Activated naive CD4-positive, alpha-beta T cell treated with anti-CD3 and anti-CD28 coated beads for 36 hours (primary cell): ENCODE data around the gene OTULINL. TPM values are rescaled to one million over a fixed set of nuclear protein-coding genes. Genes with fewer than 3 reads are reported as not detected.
"Not testable (repeated sequence)": the region's sequence is repeated elsewhere in the genome, so short reads cannot be mapped to it uniquely, and the experiment has no call there.

Experiments used
- CTCF ChIA-PET: fragments of 350-600 bp; sonication (Branson Sonifier 250); formaldehyde crosslinking; loops from one replicate; lab custom pipeline; 2021; ENCODE audit warnings: antibody characterized with exemption; lab: Charles Lee
- DNase-seq: peaks from one replicate; pipeline ENCODE4 v3.0.0-alpha.2; 2020
- H3K27ac Mint-ChIP-seq: one replicate; pipeline ENCODE4 v1.8.0; 2021; ENCODE audit warnings: mild to moderate bottlenecking, mixed read lengths
- H3K27me3 Mint-ChIP-seq: one replicate; pipeline ENCODE4 v1.8.0; 2021; ENCODE audit warnings: low read depth, mixed read lengths
- H3K36me3 Mint-ChIP-seq: one replicate; pipeline ENCODE4 v1.8.0; 2021; ENCODE audit warnings: low read depth, mixed read lengths
- H3K4me1 Mint-ChIP-seq: one replicate; pipeline ENCODE4 v1.8.0; 2021; ENCODE audit warnings: low read depth, mixed read lengths
- H3K4me3 Mint-ChIP-seq: one replicate; pipeline ENCODE4 v1.8.0; 2021; ENCODE audit warnings: mild to moderate bottlenecking, moderate library complexity, mixed read lengths
- H3K9me3 Mint-ChIP-seq: one replicate; pipeline ENCODE4 v1.8.0; 2021; ENCODE audit warnings: mixed read lengths
- intact Hi-C: fragments of 100-400 bp; cut with micrococcal nuclease; formaldehyde crosslinking; loops from one replicate; pipeline ENCODE4 v1.15.1; 2023
- total RNA-seq, 2 experiments: library from RNA; stranded (reverse); gene quantifications; one replicate each; pipeline ENCODE4 v1.2.3, GENCODE V29; 2021

OTULINL gene
- total RNA-seq: 10 to 100 TPM in 1 of 2 experiments, 1 to 10 TPM in 1; 9.1 to 10.6 TPM

- Mint-ChIP-seq H3K27me3 (peaks cover 2% of the 10 kb centered on the region), H3K4me3 (peak within 1 kb of the TSS; percentile 75), H3K27ac (peak within 1 kb of the TSS; percentile 70), H3K9me3 (no peaks in the 10 kb centered on the region), H3K36me3 (no peaks in the 10 kb centered on the region), H3K4me1 (peaks cover 26% of the 10 kb centered on the region)
- CTCF ChIA-PET: interaction anchor here (0.9 to 3.6 kb wide), 3 partner anchors 11 to 181 kb away, joined by 3 to 18 read pairs (median 3); no protein-coding TSS in a partner anchor
- DNase-seq: peak; percentile 91
- intact Hi-C loops: loop anchor here (1.0 to 5.0 kb wide), 8 partner anchors 14 to 421 kb away; partner anchors contain the start of genes ANKH and OTULIN
These were observed at the start of gene OTULINL for GRCh38 chr5:14581106-14581890. TSS of gene OTULINL (plus strand) at chr5:14581792. CDS start at chr5:14581895, 103 bp downstream.

DNA sequence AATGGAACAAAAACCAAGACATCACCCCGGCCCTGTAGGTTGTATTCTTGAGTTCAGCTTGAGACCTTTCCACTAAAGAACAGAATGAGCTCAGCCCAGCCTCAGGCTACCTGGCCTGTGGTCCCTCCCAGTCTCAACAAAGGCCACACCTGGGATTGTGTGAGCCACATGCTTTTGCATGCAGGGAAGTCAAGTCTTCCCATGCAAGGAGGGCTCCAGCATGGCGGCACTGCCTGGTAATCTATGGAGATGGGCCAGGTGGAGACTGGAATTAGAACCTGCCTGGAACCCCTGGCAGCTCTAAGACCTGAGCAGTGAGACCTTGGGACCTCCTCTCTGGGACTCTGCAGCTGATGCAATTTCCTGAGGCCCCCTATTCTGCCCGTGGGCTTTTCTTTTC, 49.4 kb upstream of the OTULINL start:
- CTCF ChIA-PET: interaction anchor here (0.6 to 1.2 kb wide), 3 partner anchors 116 to 196 kb away, joined by 3 read pairs; no protein-coding TSS in a partner anchor
- Mint-ChIP-seq H3K27me3 (no peaks in the 10 kb centered on the region), H3K27ac (no peak overlapping the region), H3K4me1 (no peaks in the 10 kb centered on the region), H3K9me3 (no peaks in the 10 kb centered on the region), H3K36me3 (no peaks in the 10 kb centered on the region), H3K4me3 (no peak overlapping the region)
- intact Hi-C loops: no loop called here
- no peak for DNase-seq

DNA sequence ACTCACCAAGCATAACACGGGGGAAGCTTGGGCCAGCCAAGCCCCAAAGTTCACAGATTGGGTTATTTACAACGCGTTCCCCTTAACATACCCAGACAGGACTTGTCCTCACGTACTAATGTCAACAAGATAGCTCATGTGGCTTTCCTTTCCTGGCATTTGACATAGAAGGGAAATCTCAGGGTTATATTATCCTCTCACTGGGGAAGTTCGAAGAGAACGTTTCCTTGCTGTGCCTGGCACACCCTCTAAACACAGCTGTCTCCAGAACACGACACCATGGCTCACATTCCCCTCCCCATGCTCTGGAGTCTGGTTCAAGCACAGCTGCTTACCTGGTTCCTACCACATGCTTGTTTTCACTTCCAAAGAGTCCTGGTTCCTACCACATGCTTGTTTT, 46.8 kb upstream of the OTULINL start:
- H3K9me3 Mint-ChIP-seq: no peaks in the 10 kb centered on the region
- H3K36me3 Mint-ChIP-seq: no peaks in the 10 kb centered on the region
- intact Hi-C loops: no loop called here
- no peak overlapping the region for H3K4me3 Mint-ChIP-seq
- no peaks in the 10 kb centered on the region for H3K27me3 Mint-ChIP-seq
- no peak overlapping the region for H3K27ac Mint-ChIP-seq
- CTCF ChIA-PET: no interaction called here
- no peak for DNase-seq
- no peaks in the 10 kb centered on the region for H3K4me1 Mint-ChIP-seq

DNA sequence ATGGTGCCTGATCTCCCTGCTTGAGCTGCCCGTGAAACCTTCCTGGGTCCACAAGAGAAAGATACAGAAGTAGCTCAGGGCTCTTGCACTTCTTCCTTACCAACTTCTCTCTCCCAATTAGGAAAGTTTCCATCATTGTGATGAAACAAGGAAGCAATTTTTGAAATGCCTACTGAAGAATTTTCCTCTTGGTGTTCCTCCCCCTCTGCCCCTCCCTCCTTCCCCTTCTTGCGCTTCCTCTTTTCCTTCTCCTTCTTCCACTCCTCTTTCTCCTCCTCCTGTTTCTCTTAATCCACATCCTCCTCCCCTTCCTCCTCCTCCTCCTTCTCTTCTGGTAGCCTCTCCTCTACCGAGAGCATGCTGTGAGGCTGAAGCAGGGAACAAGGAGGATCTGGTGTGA, 36.3 kb upstream of the OTULINL start:
- H3K9me3 Mint-ChIP-seq: peaks cover 10% of the 10 kb centered on the region
- no peaks in the 10 kb centered on the region for H3K27me3 Mint-ChIP-seq
- CTCF ChIA-PET: interaction anchor here (1.1 kb wide), 1 partner anchor 146 kb away, joined by 4 read pairs; no protein-coding TSS in a partner anchor
- H3K4me1 Mint-ChIP-seq: peaks cover 3% of the 10 kb centered on the region
- H3K4me3 Mint-ChIP-seq: no peak overlapping the region
- H3K36me3 Mint-ChIP-seq: peaks cover 2% of the 10 kb centered on the region
- intact Hi-C loops: no loop called here
- H3K27ac Mint-ChIP-seq: no peak overlapping the region
- DNase-seq: no peak

GRCh38 chr5:14545862-14546261, 35.7 kb upstream of the OTULINL start:
- Mint-ChIP-seq H3K27me3 (no peaks in the 10 kb centered on the region), H3K4me1 (peaks cover 3% of the 10 kb centered on the region), H3K36me3 (peaks cover 2% of the 10 kb centered on the region), H3K9me3 (peaks cover 9% of the 10 kb centered on the region), H3K4me3 (no peak overlapping the region), H3K27ac (no peak overlapping the region)
- DNase-seq: no peak
- CTCF ChIA-PET: no interaction called here
- intact Hi-C loops: no loop called here

- Mint-ChIP-seq H3K27me3 (no peaks in the 10 kb centered on the region), H3K27ac (no peak overlapping the region), H3K4me1 (peaks cover 3% of the 10 kb centered on the region), H3K9me3 (no peaks in the 10 kb centered on the region), H3K36me3 (no peaks in the 10 kb centered on the region), H3K4me3 (no peak overlapping the region)
- CTCF ChIA-PET: no interaction called here
- DNase-seq: no peak
- intact Hi-C loops: no loop called here
These were observed 33.9 kb upstream of the OTULINL start for GRCh38 chr5:14547666-14548065.

- Mint-ChIP-seq H3K27ac (no peak overlapping the region), H3K36me3 (no peaks in the 10 kb centered on the region), H3K4me1 (peaks cover 3% of the 10 kb centered on the region), H3K27me3 (no peaks in the 10 kb centered on the region), H3K9me3 (peaks cover 2% of the 10 kb centered on the region), H3K4me3 (no peak overlapping the region)
- intact Hi-C loops: no loop called here
- no peak for DNase-seq
- CTCF ChIA-PET: no interaction called here
These were observed 30.4 kb upstream of the OTULINL start for GRCh38 chr5:14551211-14551610.

GRCh38 chr5:14552017-14552416, 29.6 kb upstream of the OTULINL start:
- Mint-ChIP-seq H3K4me3 (no peak overlapping the region), H3K4me1 (peaks cover 3% of the 10 kb centered on the region), H3K9me3 (peaks cover 2% of the 10 kb centered on the region), H3K27me3 (no peaks in the 10 kb centered on the region), H3K36me3 (no peaks in the 10 kb centered on the region), H3K27ac (no peak overlapping the region)
- no peak for DNase-seq
- CTCF ChIA-PET: interaction anchor here (1.2 kb wide), 1 partner anchor 97 kb away, joined by 3 read pairs; no protein-coding TSS in a partner anchor
- intact Hi-C loops: no loop called here

DNA sequence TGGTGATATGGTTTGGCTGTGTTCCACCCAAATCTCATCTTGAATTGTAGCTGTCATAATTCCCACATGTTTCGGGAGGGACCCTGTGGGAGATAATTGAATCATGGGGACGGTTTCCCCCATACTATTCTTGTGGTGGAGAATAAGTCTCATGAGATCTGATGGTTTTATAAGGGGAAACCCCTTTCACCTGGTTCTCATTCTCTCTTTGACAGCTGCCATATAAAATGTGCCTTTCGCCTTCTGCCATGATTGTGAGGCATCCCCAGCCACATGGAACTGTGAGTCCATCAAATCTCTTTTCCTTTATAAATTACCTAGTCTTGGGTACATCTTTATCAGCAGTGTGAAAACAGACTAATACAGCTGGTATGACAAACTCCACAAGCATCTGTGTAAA, 27.3 kb upstream of the OTULINL start:
- H3K4me1 Mint-ChIP-seq, H3K9me3 Mint-ChIP-seq, H3K36me3 Mint-ChIP-seq, DNase-seq, intact Hi-C loops, H3K4me3 Mint-ChIP-seq, H3K27me3 Mint-ChIP-seq, CTCF ChIA-PET, H3K27ac Mint-ChIP-seq: not testable (repeated sequence)

DNA sequence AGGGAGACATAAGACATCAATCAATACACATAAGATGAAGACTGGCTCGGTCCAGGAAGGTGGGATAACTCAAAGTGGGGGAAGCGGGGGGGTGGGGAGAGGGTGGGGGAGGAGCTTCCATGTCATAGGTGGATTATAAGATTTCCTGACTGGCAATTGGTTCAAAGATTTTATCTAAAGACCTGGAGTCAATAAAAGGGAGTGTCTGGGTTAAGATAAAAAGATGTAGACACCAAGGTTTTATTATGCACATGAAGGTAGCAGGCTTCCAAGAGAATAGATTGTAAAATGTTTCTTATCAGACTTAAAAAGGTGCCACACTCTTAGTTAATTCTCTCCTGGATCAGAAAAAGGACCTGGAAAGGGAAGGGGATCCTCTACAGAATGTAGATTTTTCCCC, 25.6 kb upstream of the OTULINL start:
- Mint-ChIP-seq H3K4me3 (no peak overlapping the region), H3K27ac (no peak overlapping the region), H3K4me1 (peaks cover 14% of the 10 kb centered on the region), H3K9me3 (peaks cover 2% of the 10 kb centered on the region), H3K27me3 (no peaks in the 10 kb centered on the region), H3K36me3 (no peaks in the 10 kb centered on the region)
- intact Hi-C loops: no loop called here
- CTCF ChIA-PET: no interaction called here
- no peak for DNase-seq

DNA sequence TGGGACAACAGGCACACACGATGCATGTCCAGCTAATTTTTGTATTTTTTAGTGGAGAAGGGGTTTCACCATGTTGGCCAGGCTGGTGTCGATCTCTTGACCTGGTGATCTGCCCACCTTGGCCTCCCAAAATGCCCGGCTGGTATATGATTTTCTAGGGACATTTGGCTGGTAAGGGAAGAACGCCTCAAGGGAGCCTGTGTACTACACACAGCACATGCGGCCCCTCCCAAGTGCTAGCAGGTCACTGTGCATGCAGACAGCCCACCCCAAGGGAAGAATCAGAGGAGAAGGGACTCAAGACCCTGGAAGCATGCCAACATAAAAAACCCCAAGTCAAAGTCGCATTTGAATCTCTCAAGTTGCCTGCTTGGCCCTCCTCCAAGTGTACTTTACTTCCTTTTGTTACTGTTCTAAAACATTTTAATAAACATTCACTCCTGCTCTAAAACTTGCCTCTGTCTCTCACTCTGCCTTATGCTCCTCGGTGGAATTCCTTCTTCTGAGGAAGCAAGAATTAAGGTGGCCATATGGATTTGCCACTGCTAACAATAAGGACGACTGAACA, 24.3 kb upstream of the OTULINL start:
- H3K27ac Mint-ChIP-seq: no peak overlapping the region
- H3K4me1 Mint-ChIP-seq: peaks cover 14% of the 10 kb centered on the region
- intact Hi-C loops: no loop called here
- no peak overlapping the region for H3K4me3 Mint-ChIP-seq
- no peaks in the 10 kb centered on the region for H3K27me3 Mint-ChIP-seq
- CTCF ChIA-PET: no interaction called here
- no peaks in the 10 kb centered on the region for H3K36me3 Mint-ChIP-seq
- DNase-seq: no peak
- peaks cover 2% of the 10 kb centered on the region for H3K9me3 Mint-ChIP-seq

DNA sequence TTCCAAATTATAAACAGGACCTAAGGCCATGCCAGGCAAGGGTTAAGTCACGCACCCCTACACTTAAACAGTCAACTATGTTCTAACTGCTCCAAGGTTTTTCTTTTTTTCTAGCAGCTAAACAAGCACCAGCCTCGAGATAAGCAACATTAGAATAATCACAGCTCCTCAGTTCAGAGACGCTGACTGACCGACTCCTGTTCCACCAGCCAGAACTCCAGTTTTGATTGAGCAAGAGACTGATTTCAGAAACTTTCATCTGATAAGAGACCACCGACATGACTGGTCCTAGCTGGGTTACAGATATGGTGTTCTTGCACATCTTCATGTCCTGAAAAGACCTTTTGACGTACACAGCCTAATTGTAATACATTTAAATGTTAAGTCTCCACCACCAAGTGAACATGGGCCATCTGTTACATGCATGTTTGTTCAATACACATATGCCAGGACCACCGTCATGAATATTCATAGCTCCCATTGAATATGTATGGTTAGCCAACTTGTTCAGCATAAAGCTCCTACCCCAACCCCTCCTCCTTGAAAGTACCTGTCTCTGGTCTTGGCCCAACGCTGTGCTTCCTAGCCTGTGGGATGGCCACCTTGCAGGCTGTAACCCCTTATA, 23.7 kb upstream of the OTULINL start:
- no peak overlapping the region for H3K27ac Mint-ChIP-seq
- H3K27me3 Mint-ChIP-seq: no peaks in the 10 kb centered on the region
- CTCF ChIA-PET: no interaction called here
- intact Hi-C loops: no loop called here
- H3K9me3 Mint-ChIP-seq: peaks cover 2% of the 10 kb centered on the region
- H3K4me1 Mint-ChIP-seq: peaks cover 14% of the 10 kb centered on the region
- no peaks in the 10 kb centered on the region for H3K36me3 Mint-ChIP-seq
- DNase-seq: no peak
- H3K4me3 Mint-ChIP-seq: no peak overlapping the region
